Tibial nerve (tissue), 4 donors: Measurements from ENCODE around the gene RAB8A. TPM values are rescaled to one million over a fixed set of nuclear protein-coding genes. Genes with fewer than 3 reads are reported as not detected.

Experiments used
- DNase-seq, 2 donors: peaks; one replicate each; pipeline ENCODE4 v3.0.0-alpha.2; 2019; ENCODE audit warnings: low spot score in 2 of 2
- H3K27ac ChIP-seq, 4 donors: fragments of 200-600 bp; sonication (generic) in 3 of 4; one replicate each; pipeline ENCODE4 v1.5.1; 2017 to 2019; ENCODE audit warnings: mild to moderate bottlenecking in 1 of 4
- H3K27me3 ChIP-seq, 2 donors: fragments of 200-600 bp; sonication (generic) in 1 of 2; one replicate each; pipeline versions ENCODE4 v1.5.1 to v1.6.0; 2017 to 2019
- H3K36me3 ChIP-seq, 3 donors: fragments of 200-600 bp; sonication (generic); one replicate each; pipeline ENCODE4 v1.5.1; 2018 to 2019
- H3K4me1 ChIP-seq, 4 donors: fragments of 200-600 bp; sonication (generic) in 3 of 4; one replicate each; pipeline ENCODE4 v1.5.1; 2017 to 2019
- H3K4me3 ChIP-seq, 4 donors: fragments of 200-600 bp; sonication (generic) in 3 of 4; one replicate each; pipeline ENCODE4 v1.5.1; 2017 to 2019; ENCODE audit warnings: mild to moderate bottlenecking in 1 of 4, moderate library complexity in 1 of 4
- H3K9me3 ChIP-seq, 4 donors: fragments of 200-600 bp; sonication (generic) in 3 of 4; one replicate each; pipeline ENCODE4 v1.5.1; 2017 to 2019
- EP300 ChIP-seq, 2 donors: sonication (generic); formaldehyde crosslinking; IDR thresholded peaks; one replicate each; pipeline ENCODE4 v1.6.1; 2017; ENCODE audit warnings: antibody characterized with exemption in 2 of 2, mild to moderate bottlenecking in 1 of 2
- POLR2A ChIP-seq, 2 donors: fragments of 450-650 bp; IDR thresholded peaks; one replicate each; pipeline ENCODE4 v1.6.1; 2017; ENCODE audit warnings: antibody characterized with exemption in 2 of 2, mild to moderate bottlenecking in 2 of 2, moderate library complexity in 2 of 2
- WGBS, 2 donors: methylation state at CpG; one replicate each; pipeline ENCODE4 v1.1.5; 2018; 5-methylcytosine and 5-hydroxymethylcytosine counted together
- total RNA-seq, 4 donors: library from RNA; depleted of rRNA; stranded (reverse); fragments of >200 nt; gene quantifications; one replicate each; pipeline ENCODE4 v1.1.0, GENCODE V29; 2016
- TF ChIP-seq, protein P1 (sequence below), 5 experiments: fragments of 200-600 bp in 3 of 5; fragments of 450-650 bp in 2 of 5; sonication (generic) in 3 of 5; IDR thresholded peaks; one replicate each; pipeline ENCODE4 v1.5.1; 2016 to 2019; ENCODE audit warnings: antibody characterized with exemption in 5 of 5, mild to moderate bottlenecking in 3 of 5, moderate library complexity in 2 of 5

The RAB8A gene
- total RNA-seq, 4 donors from 2014 or later: 27.3 to 42.9 (median 36.3) TPM

DNA sequence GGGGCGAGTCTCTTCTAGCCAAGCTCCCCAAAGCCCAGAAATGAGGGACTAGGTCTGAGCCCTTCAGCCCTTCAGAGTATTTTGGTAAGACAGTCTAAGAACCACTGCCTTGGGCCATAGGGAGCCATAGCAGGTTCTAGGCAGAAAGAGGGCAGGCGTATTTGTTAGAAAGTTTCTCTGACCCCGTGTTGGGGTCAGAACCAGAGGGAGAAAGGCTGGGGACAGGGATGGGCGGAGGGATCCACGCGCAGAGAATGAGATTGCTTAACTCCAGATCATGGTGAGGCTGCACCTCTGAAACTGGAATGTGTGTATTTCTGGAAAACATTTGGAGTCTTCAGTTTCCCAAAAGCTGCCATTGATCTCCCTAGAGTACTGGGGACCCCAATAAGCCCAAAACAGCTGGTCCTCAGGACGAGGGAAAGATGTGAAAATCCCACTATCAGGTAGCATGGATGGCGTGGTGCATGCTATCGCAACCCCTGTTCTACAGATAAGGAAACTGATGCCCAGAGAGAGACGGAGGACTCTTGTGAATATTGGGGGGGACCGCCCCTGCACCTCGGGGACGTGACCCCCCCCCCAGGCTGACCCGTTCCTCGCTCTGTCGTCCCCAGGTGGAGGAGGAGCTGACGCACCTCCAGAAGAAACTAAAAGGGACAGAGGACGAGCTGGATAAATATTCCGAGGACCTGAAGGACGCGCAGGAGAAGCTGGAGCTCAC is 36.1 kb upstream of the RAB8A start:
- Histone ChIP-seq H3K27ac (peak overlapping the region; percentile 98 to 100 (median 100)), H3K27me3 (no peaks in the 10 kb centered on the region), H3K4me3 (peak overlapping the region; percentile 23 to 97 (median 83)), H3K36me3 (no peaks in the 10 kb centered on the region), H3K4me1 (peaks cover 0 to 41% (median 34%) of the 10 kb centered on the region in 4 donors), H3K9me3 (no peaks in the 10 kb centered on the region)
- DNase-seq: no peak
- WGBS, 2 donors: 33 to 37% methylated on average over 21 of the region's 21 CpGs
- TF ChIP-seq POLR2A (IDR thresholded peaks at IDR 0.05): no peak
- TF ChIP-seq, protein P1, sequence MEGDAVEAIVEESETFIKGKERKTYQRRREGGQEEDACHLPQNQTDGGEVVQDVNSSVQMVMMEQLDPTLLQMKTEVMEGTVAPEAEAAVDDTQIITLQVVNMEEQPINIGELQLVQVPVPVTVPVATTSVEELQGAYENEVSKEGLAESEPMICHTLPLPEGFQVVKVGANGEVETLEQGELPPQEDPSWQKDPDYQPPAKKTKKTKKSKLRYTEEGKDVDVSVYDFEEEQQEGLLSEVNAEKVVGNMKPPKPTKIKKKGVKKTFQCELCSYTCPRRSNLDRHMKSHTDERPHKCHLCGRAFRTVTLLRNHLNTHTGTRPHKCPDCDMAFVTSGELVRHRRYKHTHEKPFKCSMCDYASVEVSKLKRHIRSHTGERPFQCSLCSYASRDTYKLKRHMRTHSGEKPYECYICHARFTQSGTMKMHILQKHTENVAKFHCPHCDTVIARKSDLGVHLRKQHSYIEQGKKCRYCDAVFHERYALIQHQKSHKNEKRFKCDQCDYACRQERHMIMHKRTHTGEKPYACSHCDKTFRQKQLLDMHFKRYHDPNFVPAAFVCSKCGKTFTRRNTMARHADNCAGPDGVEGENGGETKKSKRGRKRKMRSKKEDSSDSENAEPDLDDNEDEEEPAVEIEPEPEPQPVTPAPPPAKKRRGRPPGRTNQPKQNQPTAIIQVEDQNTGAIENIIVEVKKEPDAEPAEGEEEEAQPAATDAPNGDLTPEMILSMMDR (IDR thresholded peaks at IDR 0.05): no peak
- TF ChIP-seq EP300 (IDR thresholded peaks at IDR 0.05): no peak

DNA sequence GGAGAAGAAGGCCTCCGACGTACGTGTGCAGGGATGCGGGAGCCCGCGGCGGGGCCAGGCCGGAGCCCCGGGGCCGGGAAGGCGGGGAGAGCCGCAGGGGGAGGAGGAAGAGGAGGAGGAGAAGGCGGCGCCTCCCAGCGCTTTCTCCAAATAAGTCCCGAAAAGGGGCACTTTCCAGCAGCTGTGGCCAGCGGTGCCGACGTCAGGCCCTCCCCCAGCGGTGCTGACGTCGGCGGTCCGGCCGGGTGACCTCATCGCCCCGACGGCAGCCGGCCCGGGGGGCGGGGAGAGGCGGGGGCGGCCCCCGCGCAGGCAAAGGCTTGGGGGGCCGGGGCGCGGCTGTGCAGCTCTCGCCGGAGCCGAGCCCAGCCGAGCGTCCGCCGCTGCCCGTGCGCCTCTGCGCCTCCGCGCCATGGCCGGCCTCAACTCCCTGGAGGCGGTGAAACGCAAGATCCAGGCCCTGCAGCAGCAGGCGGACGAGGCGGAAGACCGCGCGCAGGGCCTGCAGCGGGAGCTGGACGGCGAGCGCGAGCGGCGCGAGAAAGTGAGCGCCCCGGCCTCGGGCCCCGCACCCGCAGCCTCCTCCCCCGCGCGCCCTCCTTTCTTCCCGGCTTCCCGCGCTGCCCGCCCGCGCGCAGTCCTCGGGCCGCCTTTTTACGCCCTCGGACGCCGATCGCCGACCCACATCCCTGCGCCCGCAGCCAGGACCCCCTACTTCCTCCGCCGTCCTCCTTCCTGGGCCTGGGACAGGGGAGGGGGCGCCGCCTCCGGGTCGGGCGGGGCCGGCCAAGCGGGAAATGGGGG is 35.3 kb upstream of the RAB8A start, which contains the start of gene TPM4:
Gene TPM4 (plus strand): TSS at position 342 of the 804 bp plus-strand sequence. CDS start 71 bp downstream, at position 413.
- H3K27ac ChIP-seq: peak within 1 kb of the TSS; percentile 98 to 100 (median 100)

DNA sequence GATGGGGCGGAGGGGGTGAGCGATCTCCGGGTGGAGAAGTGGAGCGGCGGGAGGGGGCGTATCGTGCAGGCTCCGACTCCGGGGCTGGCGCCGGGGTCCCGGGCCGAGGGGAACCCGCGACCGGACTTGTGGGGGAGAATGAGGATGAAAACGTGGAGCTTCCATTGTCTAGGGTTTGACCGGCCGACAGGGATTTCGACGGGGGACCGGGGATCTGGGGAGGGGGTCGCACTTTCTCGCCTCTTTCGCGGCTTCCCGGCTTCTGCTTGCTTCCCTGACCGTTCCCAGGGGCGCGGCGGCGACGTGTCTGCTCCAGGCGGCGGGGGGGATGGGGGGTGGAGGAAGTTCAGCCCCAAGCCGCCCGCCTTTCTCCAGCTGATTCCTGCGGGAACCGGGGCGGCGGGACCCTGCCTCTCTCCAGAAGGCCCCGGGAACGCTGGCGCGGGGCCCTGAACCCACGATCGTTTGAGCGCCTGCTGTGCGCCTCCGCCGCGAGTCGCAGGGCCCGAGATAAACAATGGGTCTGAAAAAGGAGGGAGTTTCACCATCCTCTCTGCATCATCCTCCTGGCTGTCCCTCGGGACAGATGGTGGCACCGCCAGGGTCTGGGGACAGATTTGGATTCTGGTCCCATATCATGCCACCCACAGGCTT is 34.6 kb upstream of the RAB8A start:
- Histone ChIP-seq H3K4me1 (peaks cover 0 to 49% (median 43%) of the 10 kb centered on the region in 4 donors), H3K36me3 (peaks cover 0 to 12% (median 0%) of the 10 kb centered on the region in 3 donors)

More for the DNA sequence above, 35.3 kb upstream of the RAB8A start, which contains the start of gene TPM4:
- Histone ChIP-seq H3K4me3 (peak within 1 kb of the TSS; percentile 76 to 98 (median 94)), H3K4me1 (peaks cover 0 to 46% (median 40%) of the 10 kb centered on the region in 4 donors), H3K27me3 (no peaks in the 10 kb centered on the region), H3K9me3 (no peaks in the 10 kb centered on the region), H3K36me3 (peaks cover 0 to 4% (median 0%) of the 10 kb centered on the region in 3 donors)
- WGBS, 2 donors: 1 to 2% methylated on average over 17 to 84 of the region's 101 CpGs
- peak; percentile 86 to 94 for TF ChIP-seq POLR2A (IDR thresholded peaks at IDR 0.05)
- TF ChIP-seq EP300 (IDR thresholded peaks at IDR 0.05): peak; percentile 94 to 96
- TF ChIP-seq, protein P1 (IDR thresholded peaks at IDR 0.05): peak in 3 of 5 experiments; percentile 10 to 30 (median 27)
- DNase-seq: peak; percentile 85 to 87

DNA sequence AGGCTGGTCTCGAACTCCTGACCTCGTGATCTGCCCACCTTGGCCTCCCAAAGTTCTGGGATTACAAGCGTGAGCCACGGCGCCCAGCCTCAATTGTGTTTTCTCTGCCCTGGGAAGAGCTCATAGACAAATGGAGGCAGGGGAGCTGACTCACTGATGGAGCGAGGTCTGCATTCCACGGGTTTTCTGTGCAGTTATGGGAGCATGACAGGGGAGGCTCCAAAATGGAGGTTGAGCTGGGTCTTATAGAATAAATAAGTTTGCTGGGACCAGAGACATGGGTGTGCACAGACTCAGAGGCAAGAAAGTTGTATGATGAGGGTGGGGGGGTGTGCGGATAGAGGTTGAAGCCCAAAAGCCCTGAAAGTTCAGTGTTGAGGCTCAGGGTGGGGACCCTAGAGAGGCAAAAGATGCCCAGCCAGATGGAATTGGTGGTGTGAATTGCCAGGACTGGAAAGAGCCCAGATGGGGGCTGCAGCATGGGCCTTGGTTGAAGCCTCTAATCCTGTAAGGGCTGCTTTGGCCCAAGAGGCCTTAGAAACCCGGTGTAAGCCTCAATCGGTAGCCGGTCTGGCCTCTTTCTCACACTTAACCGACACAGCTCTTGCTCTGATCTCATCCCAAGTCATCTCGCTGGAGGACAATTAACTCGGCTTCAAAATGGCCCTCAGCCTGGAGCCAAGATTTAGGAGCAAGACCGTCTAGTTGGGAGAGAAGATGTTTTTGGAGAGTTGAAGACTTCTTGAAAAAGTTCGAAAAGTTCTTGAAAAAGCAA is 33.5 kb upstream of the RAB8A start:
- peak in 1 of 2 donors; percentile 60 for DNase-seq
- H3K27ac ChIP-seq: peak overlapping the region; percentile 98 to 100 (median 100)
- peak overlapping the region; percentile 76 to 98 (median 94) for H3K4me3 ChIP-seq
- H3K36me3 ChIP-seq: peaks cover 0 to 22% (median 4%) of the 10 kb centered on the region in 3 donors
- TF ChIP-seq, protein P1 (IDR thresholded peaks at IDR 0.05): no peak
- TF ChIP-seq POLR2A (IDR thresholded peaks at IDR 0.05): no peak
- TF ChIP-seq EP300 (IDR thresholded peaks at IDR 0.05): no peak
- peaks cover 0 to 58% (median 45%) of the 10 kb centered on the region in 4 donors for H3K4me1 ChIP-seq
- no peaks in the 10 kb centered on the region for H3K27me3 ChIP-seq
- H3K9me3 ChIP-seq: no peaks in the 10 kb centered on the region
- 10 to 15% methylated on average over 16 of the region's 16 CpGs for WGBS, 2 donors

More for the DNA sequence above, 34.6 kb upstream of the RAB8A start:
- TF ChIP-seq, protein P1 (IDR thresholded peaks at IDR 0.05): no peak
- TF ChIP-seq POLR2A (IDR thresholded peaks at IDR 0.05) (peak in 1 of 2 donors; percentile 7), EP300 (IDR thresholded peaks at IDR 0.05) (peak in 1 of 2 donors; percentile 66)
- H3K9me3 ChIP-seq: no peaks in the 10 kb centered on the region
- peak; percentile 61 to 64 for DNase-seq
- no peaks in the 10 kb centered on the region for H3K27me3 ChIP-seq
- peak overlapping the region; percentile 76 to 98 (median 94) for H3K4me3 ChIP-seq
- 0 to 1% methylated on average over 22 to 31 of the region's 56 CpGs for WGBS, 2 donors
- peak overlapping the region; percentile 98 to 100 (median 100) for H3K27ac ChIP-seq
